Glutamatergic neuron (in vitro differentiated cells): ENCODE measurements around the gene MKNK2. TPM values are rescaled to one million over a fixed set of nuclear protein-coding genes. Genes with fewer than 3 reads are reported as not detected.

Experiments
- DNase-seq: peaks from one replicate; pipeline ENCODE4 v3.0.0; 2022
- H3K27ac Mint-ChIP-seq: one replicate; pipeline ENCODE4 v1.8.0; 2020; ENCODE audit warnings: mild to moderate bottlenecking, mixed read lengths, inconsistent platforms; ENCODE audit not compliant: unreplicated experiment
- H3K27me3 Mint-ChIP-seq: one replicate; pipeline ENCODE4 v1.8.0; 2020; ENCODE audit warnings: mild to moderate bottlenecking, moderate library complexity, mixed read lengths, inconsistent platforms; ENCODE audit not compliant: unreplicated experiment
- H3K36me3 Mint-ChIP-seq: one replicate; pipeline ENCODE4 v1.8.0; 2020; ENCODE audit warnings: mild to moderate bottlenecking, mixed read lengths, inconsistent platforms; ENCODE audit not compliant: unreplicated experiment
- H3K4me1 Mint-ChIP-seq: one replicate; pipeline ENCODE4 v1.8.0; 2020; ENCODE audit warnings: mild to moderate bottlenecking, low read depth, mixed read lengths, inconsistent platforms; ENCODE audit not compliant: unreplicated experiment
- H3K4me3 Mint-ChIP-seq: one replicate; pipeline ENCODE4 v1.8.0; 2020; ENCODE audit warnings: mild to moderate bottlenecking, mixed read lengths, inconsistent platforms; ENCODE audit not compliant: unreplicated experiment
- H3K9me3 Mint-ChIP-seq: one replicate; pipeline ENCODE4 v1.8.0; 2020; ENCODE audit warnings: mild to moderate bottlenecking, moderate library complexity, mixed read lengths, inconsistent platforms; ENCODE audit not compliant: unreplicated experiment
- CTCF ChIP-seq: fragments of 200-600 bp; sonication (generic); IDR thresholded peaks from one replicate; pipeline ENCODE4 v1.5.0; 2021; ENCODE audit not compliant: partially characterized antibody, unreplicated experiment
- total RNA-seq: library from RNA; stranded (reverse); fragmentation: NEBNext Ultra II Directional; extraction: Animal tissue kit (Norgen Biotek cat#: 25700); gene quantifications from one replicate; pipeline ENCODE4 v1.2.1, GENCODE V29; 2021; ENCODE audit not compliant: unreplicated experiment

Gene MKNK2
- total RNA-seq, 1 donor from 2014 or later: 149 TPM

GRCh38 chr19:2062770-2063169 is 11.7 kb upstream of the MKNK2 start:
- H3K27ac Mint-ChIP-seq: peak overlapping the region; percentile 86
- no peak for DNase-seq
- TF ChIP-seq CTCF: no peak
- peaks cover 9% of the 10 kb centered on the region for H3K9me3 Mint-ChIP-seq
- H3K27me3 Mint-ChIP-seq: peaks cover 15% of the 10 kb centered on the region
- H3K4me1 Mint-ChIP-seq: peaks cover 11% of the 10 kb centered on the region
- no peaks in the 10 kb centered on the region for H3K36me3 Mint-ChIP-seq
- peak overlapping the region; percentile 87 for H3K4me3 Mint-ChIP-seq

DNA sequence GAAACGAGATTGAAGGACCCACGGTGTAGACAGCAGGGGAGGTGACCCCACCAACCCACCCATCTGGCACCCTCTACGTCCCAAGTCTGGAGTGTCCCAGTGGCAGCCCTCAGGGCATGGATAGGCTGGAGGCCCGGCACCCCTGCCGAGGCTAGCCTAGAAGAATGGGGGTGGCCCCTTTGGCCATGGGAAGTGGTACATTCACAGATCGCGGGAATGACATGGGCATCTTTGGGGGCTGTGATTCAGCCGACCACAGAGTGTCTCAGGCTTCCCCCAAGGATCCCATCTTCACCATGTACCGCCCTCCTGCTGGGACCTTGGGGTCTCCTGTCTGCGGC is 11.3 kb upstream of the MKNK2 start:
- Mint-ChIP-seq H3K4me3 (peak overlapping the region; percentile 87), H3K27me3 (peaks cover 15% of the 10 kb centered on the region), H3K4me1 (peaks cover 11% of the 10 kb centered on the region), H3K36me3 (no peaks in the 10 kb centered on the region), H3K9me3 (peaks cover 9% of the 10 kb centered on the region), H3K27ac (peak overlapping the region; percentile 86)
- TF ChIP-seq CTCF: no peak
- DNase-seq: no peak

GRCh38 chr19:2061495-2062388 is 10.7 kb upstream of the MKNK2 start:
- H3K9me3 Mint-ChIP-seq: peaks cover 9% of the 10 kb centered on the region
- DNase-seq: peak; percentile 99
- H3K27me3 Mint-ChIP-seq: peaks cover 15% of the 10 kb centered on the region
- H3K36me3 Mint-ChIP-seq: no peaks in the 10 kb centered on the region
- H3K27ac Mint-ChIP-seq: peak overlapping the region; percentile 86
- peak overlapping the region; percentile 87 for H3K4me3 Mint-ChIP-seq
- TF ChIP-seq CTCF: no peak
- H3K4me1 Mint-ChIP-seq: peaks cover 11% of the 10 kb centered on the region

DNA sequence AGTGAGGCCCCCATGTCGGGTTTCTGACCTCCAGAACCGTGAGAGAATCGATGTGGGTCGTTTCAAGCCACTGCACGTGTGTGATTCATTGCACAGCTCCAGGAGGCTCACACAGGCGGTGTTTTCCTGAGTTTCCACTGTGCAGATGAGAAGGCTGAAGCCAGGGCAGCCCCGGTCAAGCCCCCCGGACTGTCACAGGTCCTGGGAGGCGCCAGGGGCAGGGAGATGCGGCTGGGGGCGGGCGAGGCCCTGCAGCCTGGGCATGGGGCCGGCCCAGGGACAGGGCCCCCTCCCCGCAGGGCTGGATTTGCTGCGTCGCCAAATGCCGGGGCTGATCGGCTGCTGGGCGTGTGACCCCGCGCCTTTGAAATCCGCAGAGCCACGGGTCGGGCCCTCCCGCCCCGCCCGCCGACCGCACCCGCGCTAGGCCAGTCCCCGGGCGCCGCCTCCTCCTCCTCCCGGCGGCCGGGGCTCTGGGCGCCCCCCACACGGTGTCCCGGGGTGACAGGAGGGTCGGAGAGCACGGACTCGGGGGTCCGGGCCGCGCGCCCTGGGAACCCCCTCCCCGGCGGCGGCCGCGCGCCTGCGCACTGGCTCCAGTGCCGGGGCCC is 9.9 kb upstream of the MKNK2 start:
- DNase-seq: peak; percentile 68
- Mint-ChIP-seq H3K27ac (peak overlapping the region; percentile 97), H3K4me1 (peaks cover 11% of the 10 kb centered on the region), H3K4me3 (peak overlapping the region; percentile 93), H3K36me3 (no peaks in the 10 kb centered on the region), H3K9me3 (peaks cover 9% of the 10 kb centered on the region), H3K27me3 (peaks cover 15% of the 10 kb centered on the region)
- TF ChIP-seq CTCF: no peak
